Heart left ventricle (tissue), 13 donors: ENCODE data around the gene NIBAN1.

Experiments used
- CTCF ChIP-seq, 12 donors: fragments of 200-600 bp; sonication (generic) in 4 of 12; IDR thresholded peaks; one replicate each; pipeline versions ENCODE4 v1.5.0 to v1.8.0; 2018 to 2022; ENCODE audit warnings: antibody characterized with exemption in 12 of 12, mild to moderate bottlenecking in 5 of 12
- POLR2A ChIP-seq, 2 donors: fragments of 450-650 bp; IDR thresholded peaks; one replicate each; pipeline ENCODE4 v1.6.1; 2017; ENCODE audit warnings: antibody characterized with exemption in 2 of 2, mild to moderate bottlenecking in 2 of 2, moderate library complexity in 2 of 2
- donor health status: ischemic (EF 13 %, LVEDD 7.1; RV severe dilation, severe dysfunction).
- donor health status: DM: no; HTN: yes; CAD: no.
- donor health status: DM: no; HTN: no; CAD: no.
- donor health status: ischemic (EF 25% LVEDD 6.9; RV normal size, moderate dysfunction).
- donor health status: ischemic (EF 25% LVEDD 5.7; RV mildly dilated, moderate dysfunction).
- donor health status: ischemic (EF 35%, LVEDD 5.7; RV mildly dilated, moderate dysfunction).
- donor health status: nonischemic (EF 11% LVEDD 7.7; RV severe dilation, severe dysfunction).
- donor health status: DM: yes; HTN: yes; CAD: no.
- donor health status: PGD.
- donor health status: ischemic (EF 29% LVEDD 5.4; RV normal size, mild dysfunction).
- donor health status: nonischemic (EF 23%, LVEDD 6.1; RV moderate dilation, normal function).

DNA sequence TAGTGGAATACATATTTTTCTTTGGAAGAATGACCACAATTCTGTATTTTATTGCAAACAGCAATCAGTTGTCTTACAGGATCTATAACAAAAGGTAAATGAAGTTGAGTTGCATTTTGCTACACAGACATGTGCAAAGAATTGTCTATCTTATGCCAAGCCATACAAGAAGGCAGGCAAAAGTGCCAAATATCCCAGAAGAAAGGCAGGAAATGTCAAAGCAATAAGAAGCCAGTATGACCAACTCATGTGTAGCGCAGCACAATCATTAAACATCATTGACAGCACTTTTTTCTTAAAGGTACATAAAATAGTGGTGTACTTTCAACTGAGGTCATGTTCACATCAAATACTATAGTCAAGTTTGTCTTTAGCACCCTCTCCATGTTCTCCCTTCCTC, 42.7 kb downstream of the NIBAN1 start:
- TF ChIP-seq CTCF (IDR thresholded peaks at IDR 0.05) (no peak), POLR2A (IDR thresholded peaks at IDR 0.05) (no peak)
